DND-41 (cell line): ENCODE results near the gene TNS1.

Experiments
- CTCF ChIP-seq: IDR thresholded peaks from 2 replicates; pipeline ENCODE4 v1.5.1; 2012; ENCODE audit warnings: borderline replicate concordance, low read length, moderate library complexity, mild to moderate bottlenecking; ENCODE audit not compliant: poor library complexity, severe bottlenecking; ENCODE audit errors: extremely low read depth
- EZH2 ChIP-seq: IDR thresholded peaks from 3 replicates; pipeline ENCODE4 v1.6.1; 2012; ENCODE audit warnings: borderline replicate concordance, low read depth, mild to moderate bottlenecking, moderate library complexity, low read length, inconsistent platforms; ENCODE audit not compliant: severe bottlenecking

- TF ChIP-seq CTCF, result no peak
- no peak for TF ChIP-seq EZH2
Measured at GRCh38 chr2:218003981-218004419, 1.2 kb upstream of the TNS1 start.
